GM12873 (cell line): Measurements from ENCODE around the gene TMEM236.

Experiments
- CTCF ChIP-seq: IDR thresholded peaks from 2 replicates; pipeline ENCODE4 v1.5.1; 2012; ENCODE audit warnings: low read depth, mild to moderate bottlenecking, moderate library complexity, low read length, control low read depth; ENCODE audit not compliant: insufficient read depth; ENCODE audit errors: missing control alignments

The TMEM236 gene, protein sequence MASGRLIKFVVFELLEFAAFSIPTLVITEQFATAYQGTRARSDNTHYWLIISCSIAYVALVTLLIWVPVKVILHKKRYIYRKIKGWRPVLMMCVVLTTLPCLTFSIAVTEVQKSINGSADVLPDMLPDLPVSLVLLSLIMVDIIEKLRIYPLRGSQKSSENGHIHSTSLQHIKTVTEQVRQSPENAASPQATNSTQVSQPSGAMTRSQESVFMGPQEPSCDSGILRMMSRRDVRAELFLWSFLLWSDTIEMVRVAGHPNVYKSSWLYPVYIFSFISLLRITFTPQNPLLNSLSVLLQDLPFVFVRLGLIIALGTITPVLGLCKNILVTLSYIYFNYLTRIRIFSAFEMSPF

DNA sequence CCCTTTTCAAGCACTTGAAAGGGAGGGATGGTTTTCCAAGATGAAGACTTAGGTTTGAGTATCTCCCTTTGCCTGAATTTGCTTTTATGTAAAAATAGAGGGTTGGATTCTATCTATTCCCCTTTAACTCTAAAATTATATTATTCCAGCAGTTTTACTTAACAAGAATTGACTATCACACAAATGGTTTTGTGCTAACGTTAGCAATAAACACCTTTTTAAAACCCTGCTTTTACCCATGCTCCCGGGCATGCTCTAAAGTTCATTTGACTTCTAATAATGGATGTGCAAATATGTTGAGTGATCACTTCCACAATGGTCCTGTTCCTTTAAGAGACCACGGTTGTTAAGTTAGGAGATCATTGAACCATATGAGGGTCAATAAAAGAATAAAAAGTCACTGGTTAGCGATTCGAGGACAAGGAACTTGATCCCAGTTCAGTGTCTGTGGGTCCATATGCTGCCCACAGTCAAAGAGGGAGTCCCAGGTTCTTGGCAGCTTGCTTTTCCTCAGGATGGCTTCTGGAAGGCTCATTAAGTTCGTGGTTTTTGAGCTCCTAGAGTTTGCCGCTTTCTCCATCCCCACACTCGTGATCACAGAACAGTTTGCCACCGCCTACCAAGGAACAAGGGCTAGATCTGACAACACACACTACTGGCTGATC lies at the start of gene TMEM236:
Gene TMEM236 (plus strand): TSS at position 421 of the 665 bp plus-strand sequence. CDS start 95 bp downstream, at position 516.
- TF ChIP-seq CTCF = no peak

- no peak for TF ChIP-seq CTCF
These were observed 48.3 kb upstream of the TMEM236 start for GRCh38 chr10:17703706-17704105.

GRCh38 chr10:17708821-17709220 lies 43.2 kb upstream of the TMEM236 start:
- no peak for TF ChIP-seq CTCF

DNA sequence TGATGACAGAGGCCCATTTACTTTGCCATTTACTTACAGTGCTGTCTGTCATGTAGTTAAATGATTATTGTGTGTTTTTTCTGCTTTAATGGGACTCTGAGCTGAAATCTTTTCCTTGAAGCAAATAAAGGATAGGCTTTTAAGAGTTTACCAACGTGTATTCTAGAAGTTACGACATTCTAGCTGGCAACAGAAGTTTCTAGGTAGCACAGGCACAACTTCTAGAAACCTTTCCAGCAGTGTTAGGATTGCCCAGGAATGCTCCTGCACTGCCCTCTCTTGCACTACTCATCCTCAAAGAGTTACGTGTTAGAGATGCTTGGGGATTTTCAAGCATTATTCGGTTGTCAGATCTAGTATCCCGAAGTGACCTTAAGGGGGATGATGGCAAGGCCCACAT lies 42.5 kb upstream of the TMEM236 start:
- no peak for TF ChIP-seq CTCF

DNA sequence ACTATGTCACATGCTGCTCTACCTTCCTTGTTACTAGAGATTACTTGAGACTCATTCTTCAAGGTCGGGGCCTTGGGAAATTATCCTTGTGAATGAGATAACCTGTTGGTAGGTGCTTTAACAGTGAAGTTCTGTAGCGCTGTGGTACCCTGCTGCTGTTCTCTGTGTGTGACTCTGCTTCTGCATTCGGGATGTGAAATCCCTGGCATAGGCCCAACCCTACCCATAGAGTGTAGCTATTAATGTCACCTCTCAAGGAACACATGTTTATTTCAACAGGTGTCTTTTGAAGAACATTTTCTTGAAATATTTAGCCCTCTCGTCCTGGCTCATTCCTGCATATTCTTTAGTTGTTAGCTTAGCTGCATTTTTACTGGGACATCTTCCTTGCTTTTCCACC lies 41.8 kb upstream of the TMEM236 start:
- no peak for TF ChIP-seq CTCF

- no peak for TF ChIP-seq CTCF
These were observed 39.9 kb upstream of the TMEM236 start for GRCh38 chr10:17712053-17712452.

DNA sequence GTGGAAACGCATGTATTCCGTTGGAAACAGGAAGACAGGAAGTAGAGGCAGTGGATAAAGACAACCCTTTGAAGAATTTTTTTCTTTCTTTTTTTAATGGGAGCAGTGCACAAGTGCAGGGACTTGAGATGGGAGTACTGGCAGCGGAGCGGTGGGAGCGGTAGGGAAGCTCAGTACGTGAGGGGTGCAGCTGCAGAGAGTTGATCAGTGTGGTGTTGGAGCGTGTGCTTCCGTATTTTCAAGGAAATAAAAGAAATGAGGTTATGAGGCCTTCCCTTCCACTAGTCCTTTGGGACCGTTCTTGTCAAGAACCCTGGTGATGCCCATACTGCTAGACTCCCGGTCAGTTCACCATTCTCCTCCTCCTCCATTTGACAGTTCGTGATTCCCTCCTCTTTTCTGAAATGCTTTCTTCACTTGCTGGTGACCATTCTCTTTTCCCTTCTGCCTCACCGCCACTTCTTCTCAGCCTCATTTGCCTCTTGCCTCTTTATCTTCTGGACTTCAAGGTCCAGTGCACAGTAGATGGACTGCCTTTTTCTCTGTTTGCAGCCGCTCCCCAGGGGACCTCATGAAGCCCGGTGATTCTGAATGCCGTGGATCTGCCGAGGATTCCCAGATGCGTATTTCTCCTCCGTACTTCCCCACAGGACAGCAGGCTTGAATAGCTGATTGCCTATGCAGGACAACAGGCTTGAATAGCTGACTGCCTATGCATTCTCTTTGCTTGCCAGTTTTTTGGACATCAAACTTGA lies 39.1 kb upstream of the TMEM236 start:
- TF ChIP-seq CTCF = no peak
